ENCODE data around the gene FXYD6. TPM values are rescaled to one million over a fixed set of nuclear protein-coding genes. Genes with fewer than 3 reads are reported as not detected.

The FXYD6 gene
- total and polyA plus RNA-seq, 2 donors (not counting 1 experiment from before 2014, with no cell fraction given), result not detected

DNA sequence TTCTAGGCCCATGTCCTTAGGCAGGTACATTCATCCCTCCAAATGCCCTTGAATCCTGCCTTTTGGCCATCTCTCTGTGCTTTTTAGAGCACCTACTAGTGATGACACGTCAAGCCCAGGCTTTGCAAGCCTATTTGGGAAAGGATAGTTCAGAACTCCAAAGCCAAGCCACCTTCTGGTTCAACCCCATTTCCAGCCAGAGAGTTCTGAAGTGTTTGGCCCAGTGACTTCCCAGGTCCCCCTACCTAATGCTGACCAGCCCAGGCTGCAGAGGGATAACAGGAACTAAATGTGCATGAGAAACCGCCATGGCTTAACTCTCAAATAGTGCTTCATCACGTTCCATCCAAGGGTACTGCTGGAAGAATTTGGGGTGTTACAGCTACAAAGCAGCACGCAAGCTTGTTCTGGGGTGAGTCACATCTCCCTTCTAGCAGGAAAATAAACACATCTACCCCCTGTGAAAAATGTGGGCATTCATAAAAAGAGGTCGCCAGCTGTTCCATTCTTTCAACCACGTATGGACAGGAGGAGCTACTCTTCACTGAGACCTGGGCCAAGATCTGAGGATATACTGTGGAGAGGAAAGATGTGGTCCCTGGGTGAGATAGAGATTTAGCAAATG lies 2.0 kb upstream of the FXYD6 start:
- H3K4me3 Mint-ChIP-seq, result no peak overlapping the region
- peaks cover 24 to 38% of the 10 kb centered on the region in 2 donors for H3K4me1 ChIP-seq (ENCODE audit: control insufficient read depth in 2 of 2, insufficient read depth in 2 of 2, low read length in 2 of 2)
- ChIA-PET CTCF (interaction anchor here (1.0 to 1.7 kb wide), 2 partner anchors 68 to 69 kb away, joined by 4 read pairs; no protein-coding TSS in a partner anchor), POLR2A (no interaction called here)
- H3K27ac ChIP-seq (ENCODE audit: low read length in 2 of 2), result no peak overlapping the region
- H3K4me3 ChIP-seq (ENCODE audit: control extremely low read depth in 1 of 5, extremely low read depth in 1 of 5, insufficient read depth in 1 of 5, low read depth in 2 of 5, low read length in 4 of 5), result no peak overlapping the region
- H3K27me3 ChIP-seq (replicated peaks in 1 of 4; ENCODE audit: control extremely low read depth in 1 of 4, control insufficient read depth in 3 of 4, insufficient read depth in 4 of 4, low read length in 3 of 4), result peaks cover 0 to 68% (median 43%) of the 10 kb centered on the region in 4 experiments
- intact Hi-C loops (cut with micrococcal nuclease), result no loop called here
- H3K36me3 ChIP-seq (replicated peaks in 1 of 2; ENCODE audit: control extremely low read depth in 1 of 2, control insufficient read depth in 1 of 2, extremely low read depth in 1 of 2, insufficient read depth in 2 of 2, low read length in 1 of 2), result no peaks in the 10 kb centered on the region
- H3K4me2 ChIP-seq (replicated peaks; ENCODE audit: low read depth, low read length, poor library complexity, severe bottlenecking), result no peak overlapping the region
- H3K9ac ChIP-seq (ENCODE audit: low read length), result no peak overlapping the region
- H3K79me2 ChIP-seq (ENCODE audit: control insufficient read depth, insufficient read depth, low read length), result no peaks in the 10 kb centered on the region
- no peak overlapping the region for H2AFZ ChIP-seq (ENCODE audit: insufficient read depth, low read depth, low read length, poor library complexity, severe bottlenecking)
- no peaks in the 10 kb centered on the region for H3K9me3 Mint-ChIP-seq (ENCODE audit: insufficient read depth)
- no peak for DNase-seq
- 97% methylated on average over 5 of the region's 6 CpGs for WGBS (ENCODE audit: insufficient coverage)
- no peak for TF ChIP-seq EZH2 (IDR thresholded peaks at IDR 0.05; ENCODE audit: borderline replicate concordance, insufficient read depth, low read depth, low read length, poor library complexity, severe bottlenecking)
- H3K9me3 ChIP-seq (ENCODE audit: control extremely low read depth in 1 of 3, control insufficient read depth in 2 of 3, insufficient read depth in 1 of 3, low read length in 2 of 3), result peaks cover 0 to 12% (median 0%) of the 10 kb centered on the region in 3 donors
- peaks cover 26% of the 10 kb centered on the region for H3K4me1 Mint-ChIP-seq
- H3K27ac Mint-ChIP-seq, result no peak overlapping the region
- peaks cover 74% of the 10 kb centered on the region for H3K27me3 Mint-ChIP-seq
- ATAC-seq (ENCODE audit: low read depth), result no peak
- H4K20me1 ChIP-seq (ENCODE audit: control insufficient read depth, insufficient read depth, low read length, poor library complexity, severe bottlenecking), result no peaks in the 10 kb centered on the region

DNA sequence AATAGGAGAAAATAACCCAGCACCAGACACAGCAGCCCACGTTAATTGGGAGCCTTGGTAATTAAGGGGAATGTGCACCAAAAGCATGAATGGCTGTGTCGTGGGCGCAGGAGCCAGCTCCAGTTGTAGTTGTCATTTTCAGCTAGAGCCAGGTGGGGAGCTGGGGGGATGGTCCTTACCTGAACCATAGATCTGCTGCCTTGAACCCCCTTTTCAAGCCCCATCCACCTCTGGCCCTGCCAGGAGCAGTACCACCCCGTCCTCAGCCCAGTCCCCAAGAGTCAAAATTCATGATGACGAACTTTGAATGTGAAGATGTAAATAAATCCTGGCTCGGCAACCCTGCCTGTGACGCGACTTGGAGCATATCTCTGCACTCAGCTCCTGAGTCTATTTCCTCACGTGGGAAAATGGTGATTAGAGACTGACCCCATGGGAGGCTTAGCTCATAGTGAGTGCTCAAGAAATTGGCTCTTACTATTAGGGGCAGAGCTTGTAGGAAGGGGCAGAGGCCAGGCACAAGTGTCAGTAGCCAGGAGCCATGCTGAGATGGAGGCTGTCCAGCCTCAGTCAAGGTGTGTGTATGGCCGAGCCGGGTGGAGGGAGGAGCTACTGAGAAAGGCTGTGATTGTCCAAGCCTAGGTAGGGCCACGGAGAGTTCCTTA lies 794 bp upstream of the FXYD6 start:
- peaks cover 0 to 79% (median 46%) of the 10 kb centered on the region in 4 experiments for H3K27me3 ChIP-seq (replicated peaks in 1 of 4; ENCODE audit: control extremely low read depth in 1 of 4, control insufficient read depth in 3 of 4, insufficient read depth in 4 of 4, low read length in 3 of 4)
- POLR2A ChIA-PET, result no interaction called here

More for the DNA sequence above, 794 bp upstream of the FXYD6 start:
- Histone ChIP-seq H3K4me3 (ENCODE audit: control extremely low read depth in 1 of 5, extremely low read depth in 1 of 5, insufficient read depth in 1 of 5, low read depth in 2 of 5, low read length in 4 of 5) (peak overlapping the region in 1 of 5 experiments; percentile 33), H3K79me2 (ENCODE audit: control insufficient read depth, insufficient read depth, low read length) (no peaks in the 10 kb centered on the region), H3K4me1 (ENCODE audit: control insufficient read depth in 2 of 2, insufficient read depth in 2 of 2, low read length in 2 of 2) (peaks cover 24 to 38% of the 10 kb centered on the region in 2 donors), H2AFZ (ENCODE audit: insufficient read depth, low read depth, low read length, poor library complexity, severe bottlenecking) (no peak overlapping the region), H3K9ac (ENCODE audit: low read length) (peak overlapping the region; percentile 50), H3K27ac (ENCODE audit: low read length in 2 of 2) (no peak overlapping the region), H3K36me3 (replicated peaks in 1 of 2; ENCODE audit: control extremely low read depth in 1 of 2, control insufficient read depth in 1 of 2, extremely low read depth in 1 of 2, insufficient read depth in 2 of 2, low read length in 1 of 2) (no peaks in the 10 kb centered on the region), H3K9me3 (ENCODE audit: control extremely low read depth in 1 of 3, control insufficient read depth in 2 of 3, insufficient read depth in 1 of 3, low read length in 2 of 3) (peaks cover 0 to 12% (median 0%) of the 10 kb centered on the region in 3 donors), H3K4me2 (replicated peaks; ENCODE audit: low read depth, low read length, poor library complexity, severe bottlenecking) (peak overlapping the region; percentile 85), H4K20me1 (ENCODE audit: control insufficient read depth, insufficient read depth, low read length, poor library complexity, severe bottlenecking) (no peaks in the 10 kb centered on the region)
- TF ChIP-seq EZH2 (IDR thresholded peaks at IDR 0.05; ENCODE audit: borderline replicate concordance, insufficient read depth, low read depth, low read length, poor library complexity, severe bottlenecking), result no peak
- TF ChIP-seq, protein P1, sequence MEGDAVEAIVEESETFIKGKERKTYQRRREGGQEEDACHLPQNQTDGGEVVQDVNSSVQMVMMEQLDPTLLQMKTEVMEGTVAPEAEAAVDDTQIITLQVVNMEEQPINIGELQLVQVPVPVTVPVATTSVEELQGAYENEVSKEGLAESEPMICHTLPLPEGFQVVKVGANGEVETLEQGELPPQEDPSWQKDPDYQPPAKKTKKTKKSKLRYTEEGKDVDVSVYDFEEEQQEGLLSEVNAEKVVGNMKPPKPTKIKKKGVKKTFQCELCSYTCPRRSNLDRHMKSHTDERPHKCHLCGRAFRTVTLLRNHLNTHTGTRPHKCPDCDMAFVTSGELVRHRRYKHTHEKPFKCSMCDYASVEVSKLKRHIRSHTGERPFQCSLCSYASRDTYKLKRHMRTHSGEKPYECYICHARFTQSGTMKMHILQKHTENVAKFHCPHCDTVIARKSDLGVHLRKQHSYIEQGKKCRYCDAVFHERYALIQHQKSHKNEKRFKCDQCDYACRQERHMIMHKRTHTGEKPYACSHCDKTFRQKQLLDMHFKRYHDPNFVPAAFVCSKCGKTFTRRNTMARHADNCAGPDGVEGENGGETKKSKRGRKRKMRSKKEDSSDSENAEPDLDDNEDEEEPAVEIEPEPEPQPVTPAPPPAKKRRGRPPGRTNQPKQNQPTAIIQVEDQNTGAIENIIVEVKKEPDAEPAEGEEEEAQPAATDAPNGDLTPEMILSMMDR (IDR thresholded peaks at IDR 0.05), result no peak
- intact Hi-C loops (cut with micrococcal nuclease), result no loop called here
- H3K27ac Mint-ChIP-seq, result no peak overlapping the region
- WGBS (ENCODE audit: insufficient coverage), result 76% methylated on average over 9 of the region's 12 CpGs
- CTCF ChIA-PET, result interaction anchor here (0.5 to 1.7 kb wide), 3 partner anchors 35 to 71 kb away, joined by 3 to 4 read pairs (median 4); no protein-coding TSS in a partner anchor
- peaks cover 72% of the 10 kb centered on the region for H3K27me3 Mint-ChIP-seq
- H3K4me3 Mint-ChIP-seq, result peak overlapping the region; percentile 61
- peaks cover 26% of the 10 kb centered on the region for H3K4me1 Mint-ChIP-seq
- H3K9me3 Mint-ChIP-seq (ENCODE audit: insufficient read depth), result no peaks in the 10 kb centered on the region
- DNase-seq (no peak), ATAC-seq (ENCODE audit: low read depth) (no peak)

Measured in B cell (primary cell).